NCI-H748 (cell line): Measurements from ENCODE around the gene PITRM1.
A peak's percentile ranks its signal among the peaks of the same experiment; 100 is the strongest.

Experiments used
- DNase-seq: peaks from one replicate; lab custom pipeline; 2025; ENCODE audit not compliant: unreplicated experiment; lab: John Stamatoyannopoulos, UW

PITRM1 gene

DNA sequence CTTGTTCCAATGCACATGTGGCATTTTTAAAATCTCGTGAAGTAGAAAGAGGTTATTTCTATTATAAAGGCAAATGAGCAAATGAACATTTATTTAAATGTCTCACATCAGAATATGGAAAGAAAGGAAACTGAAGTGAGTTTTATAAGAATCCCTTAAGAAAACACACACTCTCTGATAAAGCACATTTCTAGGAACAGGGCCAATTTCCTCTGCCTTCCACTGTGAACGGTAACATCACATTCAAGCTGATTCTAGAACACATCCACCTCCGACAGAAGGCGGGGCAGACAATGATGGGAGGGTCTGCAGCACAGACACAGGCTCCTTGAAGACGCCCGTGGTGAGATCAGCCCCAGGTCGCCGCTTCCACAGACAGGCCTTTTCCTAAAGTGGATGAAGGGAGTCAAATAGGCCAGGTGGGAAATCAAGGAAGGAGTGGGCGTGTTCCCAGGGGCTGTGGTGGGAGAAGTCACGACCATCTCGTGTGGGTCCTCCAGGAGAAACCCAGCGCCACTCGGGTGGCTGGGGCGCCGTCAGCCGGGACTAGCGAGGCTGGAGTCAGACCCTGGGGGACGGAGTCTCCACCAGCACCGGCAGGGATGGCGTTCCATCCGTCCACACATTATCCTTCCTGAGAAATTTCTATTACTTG, 31.1 kb downstream of the PITRM1 start:
- DNase-seq = no peak

DNA sequence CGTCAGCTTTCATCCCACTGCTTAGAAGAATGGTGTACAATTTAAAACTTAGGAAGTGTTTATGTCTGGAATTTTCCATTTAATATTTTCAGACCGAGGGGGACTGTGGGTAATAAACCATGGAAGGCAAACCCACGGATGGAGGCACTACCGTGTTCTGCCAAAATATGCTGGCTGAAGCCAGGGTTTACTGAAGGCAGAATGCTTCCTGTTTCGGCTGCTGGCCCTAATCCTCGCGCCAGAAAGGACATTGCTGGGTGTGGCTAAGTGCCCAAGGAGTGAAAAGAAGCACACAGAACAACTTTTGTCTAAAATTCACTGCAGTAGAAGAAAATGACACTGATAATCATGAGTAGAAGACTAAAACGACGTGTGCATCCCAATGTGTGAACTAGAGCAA, 32.3 kb downstream of the PITRM1 start:
- no peak for DNase-seq

DNA sequence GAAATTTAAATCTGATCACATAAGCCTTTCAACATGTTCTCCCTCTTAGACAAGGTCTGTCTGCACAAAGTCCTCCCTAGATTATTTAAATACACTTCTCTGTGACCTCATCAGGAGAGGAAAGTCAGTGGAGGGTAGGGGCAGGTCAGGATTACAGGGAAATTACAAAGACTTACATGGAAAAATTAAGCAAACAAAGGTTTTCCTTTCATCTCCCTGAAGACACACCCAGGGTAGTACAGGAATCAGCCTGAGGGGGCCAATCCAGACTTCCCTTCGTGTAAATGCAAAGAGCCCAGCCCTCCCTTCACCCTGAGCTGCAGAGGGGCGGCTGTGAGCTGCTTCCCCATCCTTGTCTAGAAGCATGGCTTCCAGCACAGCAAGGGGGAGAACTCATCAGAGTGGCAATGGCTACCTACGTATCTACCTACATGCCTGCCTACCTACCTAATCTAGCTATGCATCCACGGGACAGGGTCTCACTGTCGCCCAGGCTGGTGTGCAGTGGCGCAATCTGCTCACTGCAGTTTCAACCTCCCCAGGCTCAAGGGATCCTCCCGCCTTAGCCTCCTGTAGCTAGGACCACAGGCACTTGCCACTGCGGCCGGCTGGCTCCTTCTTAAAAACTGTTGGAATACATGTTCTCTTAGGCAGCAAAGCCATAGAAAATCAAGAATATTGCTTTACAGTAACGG, 33.2 kb downstream of the PITRM1 start:
- no peak for DNase-seq

DNA sequence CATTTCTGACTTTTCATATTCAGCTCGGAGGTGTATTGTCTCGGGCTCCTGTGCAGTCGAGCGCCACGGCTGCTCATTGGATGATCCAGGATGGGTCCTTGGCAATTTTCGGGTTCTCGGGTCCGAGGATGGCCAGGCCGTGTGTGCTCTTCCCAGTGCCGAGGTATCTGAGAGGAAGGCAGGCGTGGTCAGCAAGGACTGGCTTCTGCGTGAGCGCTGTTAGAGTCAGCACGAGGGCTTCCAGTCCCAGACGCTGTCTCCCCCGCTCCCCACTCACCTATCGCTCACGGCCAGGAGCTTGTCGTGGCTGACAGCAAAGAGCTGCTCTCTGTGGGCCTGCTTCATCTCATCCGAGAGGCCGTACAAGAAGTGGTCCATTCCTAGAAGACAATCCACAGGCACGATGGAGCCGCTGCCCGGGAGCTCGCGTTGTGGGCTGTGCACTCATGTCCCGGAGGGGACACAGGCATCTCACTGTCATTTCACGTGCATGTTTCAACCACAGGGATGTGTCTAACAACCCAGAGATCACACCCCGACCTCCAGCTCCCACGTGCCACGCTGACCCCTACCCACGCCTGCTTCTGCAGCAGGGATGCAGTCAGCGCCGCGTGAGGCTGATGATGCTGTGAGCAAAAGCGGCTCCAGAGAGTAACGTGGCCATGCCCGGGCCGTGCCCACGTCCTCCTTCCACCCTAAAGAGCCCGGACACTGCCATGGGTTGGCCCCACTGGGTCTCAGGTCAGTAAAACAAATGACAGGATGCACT, 34.4 kb downstream of the PITRM1 start:
- DNase-seq = no peak

DNA sequence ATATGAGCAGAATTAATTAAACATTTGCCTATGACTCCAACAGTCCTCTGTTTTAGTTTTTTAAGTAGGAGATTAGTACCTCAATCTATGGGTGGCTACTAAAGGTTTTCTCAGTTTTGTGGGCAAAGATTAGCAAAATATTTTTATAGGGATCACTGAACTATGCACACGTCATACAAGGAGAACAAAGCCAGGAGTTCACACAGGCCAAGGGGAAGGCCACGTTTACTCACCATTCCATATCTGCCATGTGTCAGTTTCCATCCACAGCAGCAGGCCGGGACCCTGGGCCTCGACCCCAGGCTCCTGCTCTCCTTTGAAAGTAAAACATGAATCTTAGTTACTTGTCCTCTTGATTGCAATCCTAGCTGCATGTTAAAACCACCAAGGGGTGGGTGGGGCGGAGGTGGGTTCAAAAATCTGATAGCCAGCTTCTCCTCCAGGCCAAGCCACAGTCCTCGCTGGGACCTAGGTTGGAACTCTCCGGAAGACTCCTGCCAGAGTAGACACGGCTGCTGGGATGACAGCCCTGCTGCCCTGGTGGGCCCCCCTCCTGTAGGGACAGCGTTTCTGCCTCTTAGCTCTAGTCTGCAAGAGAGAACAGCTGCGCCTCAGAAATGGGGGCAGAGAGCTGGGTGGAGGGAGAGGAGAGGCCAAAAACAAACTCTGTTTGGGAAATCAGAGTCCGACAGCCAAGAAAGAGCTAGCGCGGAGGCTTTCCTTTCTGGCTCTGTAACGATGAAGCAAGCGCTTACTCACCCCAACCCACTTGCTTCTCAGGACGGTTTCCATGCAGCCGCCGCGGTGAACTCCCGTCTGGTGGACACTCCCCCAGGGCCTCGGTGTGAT, 35.6 kb downstream of the PITRM1 start:
- DNase-seq = no peak

DNA sequence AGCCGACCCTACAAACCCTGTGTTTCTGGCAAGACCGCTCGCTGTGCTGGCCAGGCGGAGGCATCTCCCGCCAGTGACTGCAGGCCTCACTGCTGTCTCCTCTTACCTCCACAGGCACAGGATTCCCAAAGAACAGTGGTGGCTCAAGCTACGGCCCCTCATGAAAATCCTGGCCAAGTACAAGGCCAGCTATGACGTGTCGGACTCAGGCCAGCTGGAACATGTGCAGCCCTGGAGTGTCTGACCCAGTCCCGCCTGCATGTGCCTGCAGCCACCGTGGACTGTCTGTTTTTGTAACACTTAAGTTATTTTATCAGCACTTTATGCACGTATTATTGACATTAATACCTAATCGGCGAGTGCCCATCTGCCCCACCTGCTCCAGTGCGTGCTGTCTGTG, 36.2 kb downstream of the PITRM1 start:
- no peak for DNase-seq

DNA sequence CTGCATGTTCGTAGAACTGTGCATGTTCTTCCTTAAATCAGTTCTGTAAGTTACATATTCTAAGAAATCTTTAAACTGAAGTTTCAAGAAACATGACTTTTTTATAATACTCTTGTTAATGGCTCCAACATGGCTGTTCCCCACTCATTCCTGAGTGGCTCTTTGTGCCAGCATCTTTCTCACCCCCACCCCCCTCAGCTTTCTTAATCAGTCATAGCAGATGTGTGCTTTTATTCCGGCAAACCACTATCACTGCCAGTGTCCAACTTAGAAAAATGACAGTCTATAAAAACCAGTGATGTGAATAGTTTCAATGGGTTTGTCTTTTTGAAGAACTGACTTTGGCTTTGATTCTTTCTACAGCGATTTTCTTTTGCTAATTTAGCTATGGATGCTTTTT, 37.6 kb downstream of the PITRM1 start:
- DNase-seq = no peak

DNA sequence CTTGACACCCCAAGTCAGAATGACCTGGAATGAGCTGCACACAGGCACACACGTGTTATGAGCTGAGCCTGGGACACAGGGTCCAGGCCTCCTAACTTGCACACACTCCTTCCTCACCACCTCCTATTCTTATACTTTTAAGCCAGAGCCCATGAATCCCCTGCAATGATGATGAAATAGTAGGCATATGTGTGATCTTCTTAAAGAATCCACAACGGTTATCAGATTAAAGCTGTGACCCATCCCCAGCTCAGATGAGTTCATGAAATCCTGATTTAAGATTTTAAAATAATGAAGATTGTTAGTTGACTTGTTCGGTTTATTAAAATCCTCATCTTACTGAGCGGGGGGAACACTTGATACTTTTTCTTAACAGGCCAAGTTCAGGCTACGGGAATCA, 38.6 kb downstream of the PITRM1 start:
- DNase-seq = no peak

DNA sequence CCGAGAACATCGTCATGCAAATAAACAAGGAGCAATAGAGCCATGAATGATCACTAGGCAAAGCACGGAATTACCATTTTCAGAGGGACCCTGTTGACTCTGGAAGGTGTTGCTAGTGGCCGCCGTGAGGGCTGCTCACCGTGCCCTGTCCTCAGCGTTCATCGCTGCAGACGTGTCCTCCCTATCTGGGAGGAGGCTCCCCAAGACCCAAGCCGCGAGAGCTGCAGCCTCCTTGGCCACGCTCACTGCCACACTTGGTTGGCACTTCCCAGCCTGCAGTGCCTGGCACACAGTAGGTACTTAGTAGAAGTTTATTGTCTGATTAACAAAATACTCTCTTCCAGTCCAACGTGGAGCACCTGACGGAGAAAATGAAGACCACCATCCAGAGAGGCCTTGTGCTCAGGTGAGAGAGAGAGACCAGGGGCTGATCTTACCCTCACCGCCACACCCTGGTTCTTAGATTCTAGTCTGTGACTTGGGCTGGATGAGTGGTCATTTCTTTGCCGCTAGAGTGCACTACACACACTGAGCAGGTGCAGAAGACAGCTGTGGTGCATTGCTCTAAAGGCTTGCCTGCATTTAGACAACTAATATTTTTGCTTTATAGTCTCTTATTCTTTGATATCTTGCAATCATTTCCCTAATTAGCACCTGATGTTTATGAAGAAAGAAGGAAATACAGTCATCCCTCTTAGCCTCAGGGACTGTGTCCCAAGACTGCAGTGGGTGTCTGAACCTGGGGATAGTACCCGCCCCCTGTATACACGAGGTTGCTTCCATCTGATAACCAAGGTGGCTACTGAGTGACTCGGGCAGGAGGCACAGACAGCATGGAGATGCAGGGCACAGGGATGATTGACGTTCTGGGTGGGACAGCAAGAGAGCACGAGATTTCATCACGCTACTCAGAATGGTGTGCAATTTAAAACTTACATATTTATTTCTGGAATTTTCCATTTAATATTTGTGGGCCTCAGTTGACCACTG, 40.3 kb downstream of the PITRM1 start:
- no peak for DNase-seq

DNA sequence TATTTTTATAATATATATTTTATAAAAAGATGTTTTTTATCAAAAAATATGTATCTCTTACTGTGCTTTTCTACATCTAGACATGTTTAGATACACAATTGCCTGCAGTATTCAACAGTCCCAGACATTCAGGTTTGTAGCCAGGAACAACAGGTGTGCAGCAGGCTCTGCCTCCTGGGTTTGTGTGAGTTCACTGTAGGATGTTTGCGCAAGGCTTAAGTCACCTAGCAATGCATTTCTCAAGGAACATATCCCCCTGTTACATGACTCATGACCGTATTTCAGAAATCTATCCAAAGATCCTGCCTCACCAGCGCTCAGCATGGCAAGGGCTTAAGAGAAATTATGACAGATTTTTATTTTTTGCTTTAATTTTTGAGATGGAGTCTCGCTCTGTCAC, 41.5 kb downstream of the PITRM1 start:
- DNase-seq = no peak

DNA sequence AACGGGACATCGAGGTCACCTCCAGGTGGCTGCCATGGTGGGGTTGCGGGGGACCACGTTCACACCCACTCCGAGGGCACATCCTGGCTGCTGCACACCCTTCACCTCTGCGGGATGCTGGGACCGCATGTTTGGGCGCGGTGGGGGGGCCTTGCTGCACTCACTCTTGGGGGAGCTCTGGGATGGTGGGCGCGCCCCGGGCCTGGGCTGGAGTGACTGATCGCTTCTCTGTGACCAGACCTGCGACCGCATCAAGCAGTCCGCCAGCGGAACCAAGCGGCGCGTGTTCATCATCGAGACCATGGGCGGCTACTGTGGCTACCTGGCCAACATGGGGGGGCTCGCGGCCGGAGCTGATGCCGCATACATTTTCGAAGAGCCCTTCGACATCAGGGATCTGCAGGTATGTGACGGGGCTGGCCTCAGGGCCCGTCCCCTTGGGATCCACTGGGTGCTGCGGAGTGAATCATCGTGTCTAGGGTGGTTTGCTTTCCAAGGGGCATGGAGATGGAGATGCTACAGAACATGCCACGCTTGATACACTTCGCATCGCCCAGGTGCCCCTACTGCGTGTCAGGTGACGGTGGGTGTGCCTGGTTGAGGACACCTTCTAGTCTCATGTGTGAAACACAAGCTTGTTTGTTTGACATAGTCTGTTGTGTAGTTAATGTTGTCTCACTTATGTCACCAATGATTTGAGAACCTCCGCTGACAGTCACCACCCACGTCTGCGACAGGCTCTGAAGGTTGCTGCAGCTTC, 42.8 kb downstream of the PITRM1 start:
- DNase-seq = no peak

DNA sequence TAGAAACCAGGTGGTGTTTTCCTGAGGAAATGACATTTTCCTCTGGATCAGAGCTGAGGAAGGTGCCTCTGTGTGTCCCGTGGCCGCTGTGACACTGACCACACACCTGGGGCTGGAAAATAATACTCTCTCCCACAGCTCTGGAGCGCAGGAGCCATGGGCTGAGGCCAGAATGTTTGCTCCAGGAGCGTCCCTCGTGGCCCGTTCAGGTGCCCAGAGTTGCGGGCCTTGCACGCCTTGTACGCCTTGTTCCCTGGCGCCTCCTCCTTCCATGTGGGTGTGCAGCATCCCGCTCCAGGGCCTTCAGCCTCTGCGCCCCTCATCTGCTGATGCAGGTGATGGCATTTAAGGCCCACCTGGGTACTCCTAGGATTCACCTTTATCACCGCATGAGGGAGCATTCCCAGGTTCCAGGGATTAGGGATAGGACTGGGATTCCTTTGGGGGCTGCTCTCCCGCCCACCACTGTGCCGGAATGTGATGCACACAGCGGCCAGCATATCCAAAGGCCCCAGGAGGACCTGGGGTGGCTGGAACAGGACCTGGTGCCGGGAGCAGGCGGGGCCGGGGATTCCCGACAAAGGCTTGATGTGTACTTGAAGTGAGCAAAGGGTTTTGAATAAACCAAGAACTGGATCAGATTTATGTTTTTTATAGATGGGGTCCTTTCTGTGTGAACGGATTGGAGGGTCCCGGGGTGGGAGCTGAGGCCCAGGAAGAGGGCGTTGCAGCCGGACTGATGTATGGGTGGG, 44.0 kb downstream of the PITRM1 start:
- DNase-seq = no peak

DNA sequence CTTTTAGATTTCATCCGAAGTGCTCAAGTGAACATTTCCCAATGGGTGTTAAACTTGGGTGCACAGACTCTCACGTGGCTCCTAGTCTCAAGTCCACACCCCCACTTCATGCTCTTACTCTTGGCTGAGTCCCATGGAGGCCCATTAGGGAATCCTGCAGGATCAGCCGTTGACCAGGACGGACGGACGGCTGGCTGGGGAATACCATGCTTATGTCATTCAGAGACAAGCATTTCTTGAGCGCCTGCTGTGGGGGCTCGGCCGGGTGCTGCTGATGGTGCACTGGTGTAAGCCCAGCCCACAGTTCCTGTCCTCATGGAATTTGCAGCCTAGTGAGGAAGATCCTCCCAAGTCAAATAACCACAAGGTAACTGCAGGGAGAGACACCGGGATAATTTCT, 44.7 kb downstream of the PITRM1 start:
- DNase-seq = no peak

DNA sequence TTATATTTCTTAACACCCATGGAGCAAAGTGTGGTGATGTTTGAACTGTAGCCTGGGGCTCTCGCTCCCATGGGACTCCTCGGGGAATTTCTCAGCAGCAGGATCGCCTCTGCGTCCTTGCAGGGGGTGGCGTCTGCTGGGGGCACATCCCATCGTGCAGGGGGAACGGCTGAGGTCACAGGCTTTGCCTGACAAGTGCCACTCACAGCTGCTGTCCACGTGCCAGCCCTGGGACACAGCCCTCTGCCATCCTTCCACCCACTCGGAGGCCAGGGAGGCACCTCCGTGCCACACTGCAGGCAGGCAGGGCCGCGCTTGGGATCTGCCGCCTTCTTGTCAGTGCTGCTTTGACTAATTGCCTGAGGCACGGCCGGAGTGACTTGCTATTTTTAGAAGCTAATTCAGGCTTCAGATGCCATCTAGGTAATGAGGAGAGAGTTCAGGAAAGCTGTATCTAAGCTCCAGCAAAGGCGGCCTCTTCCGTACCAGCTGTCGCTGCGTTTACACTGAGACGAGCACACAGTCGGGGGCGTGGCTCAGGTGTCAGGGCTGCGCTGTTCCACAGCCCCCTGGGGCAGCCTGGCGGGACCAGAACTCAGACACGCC, 45.7 kb downstream of the PITRM1 start:
- peak; percentile 82 for DNase-seq

DNA sequence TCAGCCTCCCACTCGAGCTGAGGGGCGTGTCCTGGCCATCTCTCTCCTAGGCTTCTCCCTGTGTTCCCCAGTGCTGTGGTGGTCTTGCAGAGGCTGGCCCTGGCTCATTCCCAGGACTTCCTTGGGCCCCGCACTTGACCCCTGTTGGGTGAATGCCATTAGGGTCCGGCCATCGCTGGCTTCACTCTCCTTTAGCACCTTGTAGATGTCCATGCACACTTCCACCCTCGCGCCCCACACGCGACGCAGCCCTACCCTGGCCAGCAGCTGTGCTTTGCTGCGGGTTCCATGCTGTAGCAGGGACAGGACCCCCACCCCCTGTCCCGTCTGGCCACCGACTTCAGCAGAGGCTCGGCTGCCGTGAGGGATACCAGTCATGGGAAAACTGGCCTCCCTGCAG, 46.3 kb downstream of the PITRM1 start:
- DNase-seq = no peak

DNA sequence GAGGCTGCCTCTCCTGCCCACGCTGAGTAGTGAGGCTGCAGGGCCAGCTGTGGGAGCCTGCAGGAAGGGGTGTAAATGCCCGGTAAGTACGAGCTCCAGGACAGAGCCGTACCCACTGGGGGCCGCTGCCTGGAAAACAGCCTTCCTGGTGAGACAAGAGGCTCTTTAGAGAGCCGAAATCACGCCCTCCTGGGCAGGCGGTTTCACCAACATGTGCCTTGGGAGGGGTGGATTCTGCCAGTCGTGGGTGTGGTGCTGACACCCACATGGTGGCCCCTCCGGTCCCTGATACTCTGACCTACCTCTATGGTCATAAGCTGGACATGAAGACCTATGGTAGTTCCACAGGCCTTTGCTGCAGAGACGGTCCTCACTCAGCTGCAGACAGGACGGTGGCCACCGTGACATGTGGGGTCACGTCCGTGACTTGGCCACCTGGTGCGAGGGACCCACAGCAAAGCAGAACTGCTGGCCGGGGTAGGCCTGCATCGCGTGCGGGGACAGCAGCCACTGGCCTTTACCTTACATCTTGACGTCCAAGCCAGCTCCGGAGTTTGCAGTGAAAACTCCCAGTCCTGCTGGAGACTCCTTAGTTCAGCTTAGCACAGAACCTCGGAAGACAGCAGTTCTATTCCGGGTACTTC, 46.9 kb downstream of the PITRM1 start:
- no peak for DNase-seq

DNA sequence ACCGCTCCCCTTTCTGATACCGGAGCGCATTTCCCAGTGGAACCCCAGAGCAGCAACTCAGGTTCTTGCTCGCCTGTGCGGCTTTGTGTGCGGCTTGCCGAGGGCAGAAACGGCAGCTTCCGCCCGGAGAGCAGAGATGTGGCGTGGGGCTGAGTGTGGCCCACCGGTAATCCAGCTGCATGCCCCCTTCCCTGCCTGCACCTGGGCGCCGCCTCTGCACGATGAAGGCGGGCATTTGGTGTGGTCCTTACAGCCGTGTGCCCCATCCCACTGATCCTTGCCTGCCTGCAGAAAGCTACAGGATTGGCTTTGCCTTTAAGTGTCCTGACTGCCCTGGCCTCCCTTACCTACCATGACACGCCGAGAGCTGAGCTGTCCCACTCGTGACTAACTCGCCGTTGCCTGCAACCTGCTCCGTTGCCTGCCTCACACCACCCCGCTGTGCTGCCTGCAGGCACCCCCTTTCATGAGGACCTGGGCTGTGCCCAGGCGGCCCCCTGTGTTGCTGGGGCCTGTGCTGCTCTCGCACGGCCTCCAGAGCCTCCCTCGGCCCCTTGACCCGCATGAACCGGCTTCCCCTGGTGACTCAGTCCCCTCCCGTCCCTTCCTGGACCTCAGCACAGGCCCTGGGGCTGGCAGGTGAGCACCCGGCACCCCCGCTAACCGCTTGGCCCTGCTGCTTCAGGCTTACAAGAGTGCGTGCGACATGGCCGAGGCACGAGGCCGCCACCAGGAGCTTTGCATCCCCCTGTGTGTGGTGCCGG, 48.0 kb downstream of the PITRM1 start:
- DNase-seq = no peak
